Erythroblast (primary cell): Measurements from ENCODE around the gene RARS1.
A peak's percentile ranks its signal among the peaks of the same experiment; 100 is the strongest.

Experiments used
- GATA1 ChIP-seq: IDR thresholded peaks from 2 replicates; pipeline ENCODE4 v1.6.1; 2011; ENCODE audit warnings: low read depth, mild to moderate bottlenecking, control low read depth, low read length, moderate library complexity
- POLR2A ChIP-seq: IDR thresholded peaks from 2 replicates; pipeline ENCODE4 v1.6.1; 2011; ENCODE audit warnings: mild to moderate bottlenecking, low read length

DNA sequence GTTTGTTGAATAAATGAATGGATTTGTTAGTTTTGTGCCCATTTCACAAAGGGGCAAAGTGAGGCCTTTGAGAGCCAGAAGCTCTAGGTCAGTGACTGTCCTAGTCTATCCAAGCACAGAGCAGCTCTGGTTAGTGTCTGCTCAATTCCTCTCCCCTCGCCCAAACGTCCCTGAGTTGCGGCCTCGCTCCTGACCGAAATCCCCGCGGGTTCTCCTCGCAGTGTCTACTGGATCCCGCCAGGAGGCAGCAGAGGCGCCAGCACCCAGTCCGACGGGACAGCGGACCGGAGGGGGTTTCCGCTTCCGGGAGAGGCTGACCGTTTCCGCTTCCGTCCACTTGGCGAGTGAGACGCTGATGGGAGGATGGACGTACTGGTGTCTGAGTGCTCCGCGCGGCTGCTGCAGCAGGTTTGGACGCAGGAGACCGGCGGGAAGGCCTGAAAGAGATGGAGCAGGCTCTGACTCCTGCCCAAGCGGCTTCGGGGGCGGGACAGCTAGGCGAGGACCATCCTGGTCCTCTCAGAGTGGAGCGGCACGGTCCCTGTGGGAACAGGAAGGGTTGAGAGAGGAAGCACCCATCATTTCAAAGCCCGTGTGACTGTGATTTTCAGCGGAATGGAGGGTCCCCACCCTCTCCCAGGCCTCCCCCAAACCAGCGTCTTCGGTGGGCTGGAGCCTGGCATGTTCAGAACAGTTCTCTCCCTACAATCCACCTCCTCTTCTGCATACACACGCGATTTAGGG is at the start of gene RARS1:
- TF ChIP-seq POLR2A, result peak; percentile 93
- no peak for TF ChIP-seq GATA1
